WERI-Rb-1 (cell line): ENCODE results near the gene ABCC4.

Source experiments
- DNase-seq: peaks from one replicate; pipeline ENCODE4 v3.0.0-alpha.2; 2020
- H3K27ac ChIP-seq: fragments of 250-450 bp; sonication (Bioruptor Pico); 2 replicates; pipeline ENCODE4 v1.5.1; 2020; ENCODE audit warnings: mild to moderate bottlenecking, moderate library complexity
- H3K27me3 ChIP-seq: fragments of 250-450 bp; sonication (Bioruptor Pico); 2 replicates; pipeline ENCODE4 v1.5.1; 2021; ENCODE audit warnings: mild to moderate bottlenecking, low read depth, moderate library complexity; ENCODE audit not compliant: insufficient read depth, severe bottlenecking
- H3K36me3 ChIP-seq: fragments of 250-450 bp; sonication (Bioruptor Pico); 2 replicates; pipeline ENCODE4 v1.5.1; 2020; ENCODE audit warnings: mild to moderate bottlenecking, moderate library complexity
- H3K4me3 ChIP-seq: 2 replicates; pipeline ENCODE4 v1.5.1; 2011; ENCODE audit warnings: low read depth, mild to moderate bottlenecking, control low read depth, low read length
- H3K9me3 ChIP-seq: fragments of 250-450 bp; sonication (Bioruptor Pico); 2 replicates; pipeline ENCODE4 v1.5.1; 2021; ENCODE audit warnings: mild to moderate bottlenecking, moderate library complexity; ENCODE audit not compliant: severe bottlenecking
- CTCF ChIP-seq: IDR thresholded peaks from 2 replicates; pipeline ENCODE4 v1.5.1; 2011; ENCODE audit warnings: low read depth, mild to moderate bottlenecking, control low read depth, inconsistent platforms, low read length

ABCC4 gene

GRCh38 chr13:95003019-95003813 lies 298.0 kb downstream of the ABCC4 start:
- Histone ChIP-seq H3K27ac (no peak overlapping the region), H3K36me3 (no peaks in the 10 kb centered on the region), H3K9me3 (peaks cover 2% of the 10 kb centered on the region), H3K4me3 (no peak overlapping the region), H3K27me3 (no peaks in the 10 kb centered on the region)
- DNase-seq, result no peak
- TF ChIP-seq CTCF, result no peak

GRCh38 chr13:95002126-95002525 lies 299.1 kb downstream of the ABCC4 start:
- Histone ChIP-seq H3K27ac (no peak overlapping the region), H3K27me3 (no peaks in the 10 kb centered on the region), H3K36me3 (no peaks in the 10 kb centered on the region), H3K4me3 (no peak overlapping the region), H3K9me3 (no peaks in the 10 kb centered on the region)
- no peak for DNase-seq
- TF ChIP-seq CTCF, result peak; percentile 25; the same call in 1 of the 2 replicates

DNA sequence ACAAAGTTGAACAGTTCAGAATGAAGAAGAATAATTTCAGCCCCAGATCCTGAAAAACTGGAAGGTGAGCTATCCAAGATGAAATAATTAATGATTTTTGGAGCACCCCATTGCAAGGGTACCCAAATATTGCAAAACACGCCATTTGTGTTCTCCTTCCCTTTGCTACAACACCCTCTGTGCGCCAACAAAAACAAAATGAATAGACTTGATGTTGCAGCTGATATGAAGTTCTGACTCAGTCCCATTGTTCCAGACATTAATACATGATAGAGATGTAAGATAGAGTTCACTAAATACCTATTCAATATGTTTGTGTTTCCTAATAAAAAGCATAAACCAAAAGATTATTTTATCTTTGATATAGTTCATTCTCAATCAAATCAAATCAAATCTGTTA lies 301.4 kb downstream of the ABCC4 start:
- Histone ChIP-seq H3K27me3 (no peaks in the 10 kb centered on the region), H3K4me3 (no peak overlapping the region), H3K27ac (no peak overlapping the region), H3K9me3 (no peaks in the 10 kb centered on the region), H3K36me3 (no peaks in the 10 kb centered on the region)
- DNase-seq, result no peak
- TF ChIP-seq CTCF, result no peak

DNA sequence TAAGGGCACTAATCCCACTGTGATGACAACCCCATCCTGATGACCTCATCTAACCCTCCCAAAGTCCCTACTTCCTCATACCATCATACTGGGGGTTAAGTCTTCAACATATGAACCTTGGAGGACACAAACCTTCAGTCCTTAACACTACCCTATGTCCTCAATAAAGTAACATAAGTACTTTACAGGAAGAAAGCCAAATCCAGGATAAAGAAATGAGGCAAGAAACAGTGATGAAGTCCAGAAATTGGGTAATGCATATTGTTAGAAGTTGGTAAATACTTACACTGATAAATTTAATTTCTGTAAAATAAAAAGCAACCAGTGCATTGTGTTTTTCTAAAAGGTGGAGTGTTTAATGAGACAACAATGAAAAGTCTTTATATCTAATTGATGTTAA lies 304.1 kb downstream of the ABCC4 start:
- no peaks in the 10 kb centered on the region for H3K9me3 ChIP-seq
- DNase-seq, result no peak
- H3K36me3 ChIP-seq, result no peaks in the 10 kb centered on the region
- no peaks in the 10 kb centered on the region for H3K27me3 ChIP-seq
- H3K27ac ChIP-seq, result no peak overlapping the region
- H3K4me3 ChIP-seq, result no peak overlapping the region
- no peak for TF ChIP-seq CTCF

GRCh38 chr13:94996445-94996844 lies 304.8 kb downstream of the ABCC4 start:
- Histone ChIP-seq H3K27ac (no peak overlapping the region), H3K36me3 (no peaks in the 10 kb centered on the region), H3K9me3 (no peaks in the 10 kb centered on the region), H3K4me3 (no peak overlapping the region), H3K27me3 (no peaks in the 10 kb centered on the region)
- TF ChIP-seq CTCF, result no peak
- DNase-seq, result no peak

DNA sequence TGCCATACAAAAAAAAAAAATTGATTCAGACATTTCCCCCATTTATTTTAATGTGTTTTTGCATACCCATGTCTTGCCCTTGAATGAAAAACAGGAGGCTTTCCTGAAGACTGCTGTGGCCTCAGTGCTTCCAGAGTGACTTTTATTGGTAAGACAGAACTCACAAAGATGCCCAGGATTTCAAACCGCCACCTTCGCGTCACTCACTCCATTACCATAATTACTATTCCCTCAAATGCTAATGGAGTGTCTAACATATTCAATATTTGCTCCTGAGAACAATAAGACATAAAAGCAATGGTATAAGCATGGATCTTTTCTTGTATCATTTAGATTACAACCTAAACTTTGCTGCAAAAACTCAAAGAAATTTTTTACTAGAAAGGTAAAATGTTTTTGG lies 306.7 kb downstream of the ABCC4 start:
- TF ChIP-seq CTCF, result no peak
- DNase-seq, result no peak

More for the DNA sequence above, 306.7 kb downstream of the ABCC4 start:
- no peaks in the 10 kb centered on the region for H3K9me3 ChIP-seq
- no peaks in the 10 kb centered on the region for H3K36me3 ChIP-seq
- no peaks in the 10 kb centered on the region for H3K27me3 ChIP-seq
- H3K27ac ChIP-seq, result no peak overlapping the region
- H3K4me3 ChIP-seq, result no peak overlapping the region
